SK-N-SH (cell line): ENCODE data around the gene PISD.

Source experiments
- EZH2phosphoT487 ChIP-seq: fragments of 200-600 bp; sonication (generic); IDR thresholded peaks from 2 replicates; pipeline ENCODE4 v1.6.1; 2017; ENCODE audit warnings: low read depth, mixed run types, mild to moderate bottlenecking, antibody characterized with exemption, moderate library complexity, borderline replicate concordance
- POLR2AphosphoS5 ChIP-seq: IDR thresholded peaks from 2 replicates; pipeline ENCODE4 v1.6.1; 2012; ENCODE audit warnings: low read depth, low read length
- RAD21 ChIP-seq: IDR thresholded peaks from 2 replicates; pipeline ENCODE4 v1.6.1; 2012; ENCODE audit warnings: mild to moderate bottlenecking, low read length
- SMC3 ChIP-seq: IDR thresholded peaks from 2 replicates; pipeline ENCODE4 v1.6.1; 2012; ENCODE audit warnings: low read depth, low read length, improper control_type of control experiment
- TAF1 ChIP-seq: IDR thresholded peaks from 2 replicates; pipeline ENCODE4 v1.6.1; 2012; ENCODE audit warnings: low read depth, mild to moderate bottlenecking, low read length, moderate library complexity, borderline replicate concordance
- YY1 ChIP-seq: IDR thresholded peaks from 2 replicates; pipeline ENCODE4 v1.4.0; 2012; ENCODE audit warnings: low read depth, mild to moderate bottlenecking
- TF ChIP-seq, protein P1 (sequence below): fragments of 200-600 bp; sonication (generic); IDR thresholded peaks from 2 replicates; pipeline ENCODE4 v1.6.1; 2017; ENCODE audit warnings: antibody characterized with exemption, mild to moderate bottlenecking, moderate library complexity
- TF ChIP-seq, protein P2 (sequence below): IDR thresholded peaks from 2 replicates; pipeline ENCODE4 v1.4.0; 2012; ENCODE audit warnings: low read depth

DNA sequence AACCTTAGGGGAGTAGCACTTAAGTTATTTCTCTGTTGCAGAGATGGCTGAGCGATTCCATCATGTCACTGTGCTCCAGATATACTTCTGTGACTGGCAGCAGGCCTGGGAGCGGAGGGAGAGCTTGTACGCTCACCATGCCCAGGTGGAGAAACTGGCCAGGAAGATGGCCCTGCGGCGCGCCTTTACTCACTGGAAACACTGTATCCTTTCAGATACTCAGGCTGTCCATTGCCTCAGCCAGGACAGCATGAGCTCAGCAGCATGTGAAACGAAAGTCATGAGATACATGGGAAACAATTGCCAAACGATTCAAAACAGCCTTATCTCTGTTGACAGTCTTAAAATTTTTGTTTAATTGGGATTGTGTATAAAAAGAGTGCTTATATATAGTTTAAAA, 86.8 kb downstream of the PISD start:
- TF ChIP-seq POLR2AphosphoS5 (no peak), YY1 (no peak), TAF1 (no peak), SMC3 (no peak), RAD21 (no peak), EZH2phosphoT487 (no peak)
- TF ChIP-seq, protein P1, sequence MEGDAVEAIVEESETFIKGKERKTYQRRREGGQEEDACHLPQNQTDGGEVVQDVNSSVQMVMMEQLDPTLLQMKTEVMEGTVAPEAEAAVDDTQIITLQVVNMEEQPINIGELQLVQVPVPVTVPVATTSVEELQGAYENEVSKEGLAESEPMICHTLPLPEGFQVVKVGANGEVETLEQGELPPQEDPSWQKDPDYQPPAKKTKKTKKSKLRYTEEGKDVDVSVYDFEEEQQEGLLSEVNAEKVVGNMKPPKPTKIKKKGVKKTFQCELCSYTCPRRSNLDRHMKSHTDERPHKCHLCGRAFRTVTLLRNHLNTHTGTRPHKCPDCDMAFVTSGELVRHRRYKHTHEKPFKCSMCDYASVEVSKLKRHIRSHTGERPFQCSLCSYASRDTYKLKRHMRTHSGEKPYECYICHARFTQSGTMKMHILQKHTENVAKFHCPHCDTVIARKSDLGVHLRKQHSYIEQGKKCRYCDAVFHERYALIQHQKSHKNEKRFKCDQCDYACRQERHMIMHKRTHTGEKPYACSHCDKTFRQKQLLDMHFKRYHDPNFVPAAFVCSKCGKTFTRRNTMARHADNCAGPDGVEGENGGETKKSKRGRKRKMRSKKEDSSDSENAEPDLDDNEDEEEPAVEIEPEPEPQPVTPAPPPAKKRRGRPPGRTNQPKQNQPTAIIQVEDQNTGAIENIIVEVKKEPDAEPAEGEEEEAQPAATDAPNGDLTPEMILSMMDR, result no peak
- TF ChIP-seq, protein P2, sequence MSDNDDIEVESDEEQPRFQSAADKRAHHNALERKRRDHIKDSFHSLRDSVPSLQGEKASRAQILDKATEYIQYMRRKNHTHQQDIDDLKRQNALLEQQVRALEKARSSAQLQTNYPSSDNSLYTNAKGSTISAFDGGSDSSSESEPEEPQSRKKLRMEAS, result no peak
